ENCODE measurements around the gene MST1. TPM values are rescaled to one million over a fixed set of nuclear protein-coding genes. Genes with fewer than 3 reads are reported as not detected.

The MST1 gene
- total RNA-seq, 2 experiments from 2014 or later: 12.5 to 24.2 TPM

- BruUV-seq (replicated peaks): no TSS peak
- ChIA-PET CTCF (ENCODE audit: unreplicated experiment) (no interaction called here), POLR2A (no interaction called here)
- Histone ChIP-seq H3K4me3 (ENCODE audit: low read depth, low read length, poor library complexity, severe bottlenecking) (no peak overlapping the region), H3K79me2 (ENCODE audit: insufficient read depth, low read depth, low read length) (no peaks in the 10 kb centered on the region), H3K36me3 (ENCODE audit: insufficient read depth, low read length) (peaks cover 75% of the 10 kb centered on the region), H3K27ac (ENCODE audit: low read depth, low read length, poor library complexity, severe bottlenecking) (no peak overlapping the region), H2AFZ (ENCODE audit: low read length) (no peak overlapping the region), H4K20me1 (ENCODE audit: insufficient read depth, low read length) (no peaks in the 10 kb centered on the region), H3K9me2 (ENCODE audit: insufficient read depth, low read length) (no peaks in the 10 kb centered on the region), H3K9me3 (ENCODE audit: low read length) (no peaks in the 10 kb centered on the region), H3K4me1 (ENCODE audit: insufficient read depth, low read length, poor library complexity, severe bottlenecking) (no peaks in the 10 kb centered on the region), H3K4me2 (ENCODE audit: low read length) (no peak overlapping the region)
- intact Hi-C loops (cut with micrococcal nuclease; ENCODE audit: unreplicated experiment): no loop called here
- no peak for TF ChIP-seq EZH2phosphoT487 (IDR thresholded peaks at IDR 0.05; ENCODE audit: borderline replicate concordance, low read depth, low read length)
- TF ChIP-seq, protein P1, sequence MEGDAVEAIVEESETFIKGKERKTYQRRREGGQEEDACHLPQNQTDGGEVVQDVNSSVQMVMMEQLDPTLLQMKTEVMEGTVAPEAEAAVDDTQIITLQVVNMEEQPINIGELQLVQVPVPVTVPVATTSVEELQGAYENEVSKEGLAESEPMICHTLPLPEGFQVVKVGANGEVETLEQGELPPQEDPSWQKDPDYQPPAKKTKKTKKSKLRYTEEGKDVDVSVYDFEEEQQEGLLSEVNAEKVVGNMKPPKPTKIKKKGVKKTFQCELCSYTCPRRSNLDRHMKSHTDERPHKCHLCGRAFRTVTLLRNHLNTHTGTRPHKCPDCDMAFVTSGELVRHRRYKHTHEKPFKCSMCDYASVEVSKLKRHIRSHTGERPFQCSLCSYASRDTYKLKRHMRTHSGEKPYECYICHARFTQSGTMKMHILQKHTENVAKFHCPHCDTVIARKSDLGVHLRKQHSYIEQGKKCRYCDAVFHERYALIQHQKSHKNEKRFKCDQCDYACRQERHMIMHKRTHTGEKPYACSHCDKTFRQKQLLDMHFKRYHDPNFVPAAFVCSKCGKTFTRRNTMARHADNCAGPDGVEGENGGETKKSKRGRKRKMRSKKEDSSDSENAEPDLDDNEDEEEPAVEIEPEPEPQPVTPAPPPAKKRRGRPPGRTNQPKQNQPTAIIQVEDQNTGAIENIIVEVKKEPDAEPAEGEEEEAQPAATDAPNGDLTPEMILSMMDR (conservative IDR thresholded peaks at IDR 0.05; ENCODE audit: low read length): no peak
- DNase-seq (ENCODE audit: low spot score): no peak
These were observed 8.1 kb downstream of the MST1 start for GRCh38 chr3:49681232-49681522.

DNA sequence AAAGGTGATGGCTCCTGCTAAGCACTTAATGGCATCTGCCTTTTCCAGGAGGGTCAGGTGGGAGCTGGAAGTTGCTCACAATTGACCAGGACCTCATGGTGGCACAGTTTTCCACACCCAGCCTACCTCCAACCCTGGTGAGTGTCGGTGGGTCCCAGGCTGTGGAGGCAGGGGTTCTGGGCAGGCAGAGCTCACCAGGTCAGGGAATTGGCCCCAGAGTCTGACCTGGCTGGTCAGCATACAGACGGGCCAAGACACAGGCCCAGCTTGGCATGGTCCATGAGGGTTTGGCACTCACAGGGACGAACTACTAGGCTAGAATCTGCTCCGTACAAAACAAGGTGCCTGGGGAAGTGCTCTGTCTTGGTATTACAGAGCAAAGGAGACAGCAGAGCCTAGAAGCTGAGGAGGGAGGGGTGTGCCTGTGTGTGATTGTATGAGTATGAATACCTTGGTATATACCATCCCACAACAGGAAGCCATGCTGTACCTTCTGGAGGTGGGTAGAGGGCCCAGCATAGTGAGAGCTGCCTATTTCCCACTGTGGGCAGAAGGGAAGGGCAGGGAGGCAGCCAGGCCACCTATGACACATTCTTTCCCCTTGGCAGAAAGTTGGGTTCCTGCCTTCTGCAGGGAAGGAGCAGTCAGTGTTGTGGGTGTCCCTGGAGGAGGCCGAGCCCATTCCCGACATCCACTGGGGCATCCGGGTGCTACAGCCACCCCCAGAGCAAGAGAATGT is 8.6 kb downstream of the MST1 start:
- H3K4me2 ChIP-seq (ENCODE audit: low read length): no peak overlapping the region
- H3K4me1 ChIP-seq (ENCODE audit: insufficient read depth, low read length, poor library complexity, severe bottlenecking): no peaks in the 10 kb centered on the region
- no TSS peak for BruUV-seq (replicated peaks)
- TF ChIP-seq EZH2phosphoT487 (IDR thresholded peaks at IDR 0.05; ENCODE audit: borderline replicate concordance, low read depth, low read length): no peak
- TF ChIP-seq, protein P1 (conservative IDR thresholded peaks at IDR 0.05; ENCODE audit: low read length): no peak
- no peak for DNase-seq (ENCODE audit: low spot score)
- intact Hi-C loops (cut with micrococcal nuclease; ENCODE audit: unreplicated experiment): no loop called here
- no peaks in the 10 kb centered on the region for H3K9me3 ChIP-seq (ENCODE audit: low read length)
- no peaks in the 10 kb centered on the region for H3K79me2 ChIP-seq (ENCODE audit: insufficient read depth, low read depth, low read length)
- no peak overlapping the region for H2AFZ ChIP-seq (ENCODE audit: low read length)
- peaks cover 80% of the 10 kb centered on the region for H3K36me3 ChIP-seq (ENCODE audit: insufficient read depth, low read length)
- no peaks in the 10 kb centered on the region for H4K20me1 ChIP-seq (ENCODE audit: insufficient read depth, low read length)
- POLR2A ChIA-PET: no interaction called here
- H3K4me3 ChIP-seq (ENCODE audit: low read depth, low read length, poor library complexity, severe bottlenecking): no peak overlapping the region
- CTCF ChIA-PET (ENCODE audit: unreplicated experiment): no interaction called here
- no peaks in the 10 kb centered on the region for H3K9me2 ChIP-seq (ENCODE audit: insufficient read depth, low read length)
- no peak overlapping the region for H3K27ac ChIP-seq (ENCODE audit: low read depth, low read length, poor library complexity, severe bottlenecking)

DNA sequence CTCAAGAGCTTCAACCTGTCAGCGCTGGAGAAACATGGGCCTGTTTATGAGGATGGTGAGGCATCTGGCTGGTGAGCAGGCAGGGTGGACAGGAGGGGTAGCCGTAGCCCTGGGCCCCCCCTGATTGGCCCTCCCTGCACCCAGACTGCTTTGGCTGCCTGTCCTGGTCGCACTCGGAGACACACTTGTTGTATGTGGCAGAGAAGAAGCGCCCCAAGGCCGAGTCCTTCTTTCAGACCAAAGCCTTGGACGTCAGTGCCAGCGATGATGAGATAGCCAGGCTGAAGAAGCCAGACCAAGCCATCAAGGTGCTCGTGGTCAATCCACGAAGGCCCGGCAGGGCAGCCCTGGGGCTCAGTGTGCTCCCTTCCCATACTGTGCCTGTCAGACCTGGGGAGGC is 13.4 kb downstream of the MST1 start:
- TF ChIP-seq, protein P1 (conservative IDR thresholded peaks at IDR 0.05; ENCODE audit: low read length): no peak
- TF ChIP-seq EZH2phosphoT487 (IDR thresholded peaks at IDR 0.05; ENCODE audit: borderline replicate concordance, low read depth, low read length): no peak
- H3K9me3 ChIP-seq (ENCODE audit: low read length): no peaks in the 10 kb centered on the region
- no peak overlapping the region for H3K27ac ChIP-seq (ENCODE audit: low read depth, low read length, poor library complexity, severe bottlenecking)
- BruUV-seq (replicated peaks): TSS peak; percentile 54
- H4K20me1 ChIP-seq (ENCODE audit: insufficient read depth, low read length): no peaks in the 10 kb centered on the region
- no peak overlapping the region for H3K4me3 ChIP-seq (ENCODE audit: low read depth, low read length, poor library complexity, severe bottlenecking)
- peaks cover 8% of the 10 kb centered on the region; the same call in 1 of the 2 replicates for H3K79me2 ChIP-seq (ENCODE audit: insufficient read depth, low read depth, low read length)
- ChIA-PET CTCF (ENCODE audit: unreplicated experiment) (no interaction called here), POLR2A (interaction anchor here (0.6 kb wide), 1 partner anchor 413 kb away, joined by 3 read pairs; no protein-coding TSS in a partner anchor)
- intact Hi-C loops (cut with micrococcal nuclease; ENCODE audit: unreplicated experiment): loop anchor here (2.0 kb wide), 2 partner anchors 205 to 655 kb away; partner anchors contain the start of gene DAG1
- no peak overlapping the region for H3K4me2 ChIP-seq (ENCODE audit: low read length)
- no peak for DNase-seq (ENCODE audit: low spot score)
- H2AFZ ChIP-seq (ENCODE audit: low read length): no peak overlapping the region
- peaks cover 17% of the 10 kb centered on the region for H3K4me1 ChIP-seq (ENCODE audit: insufficient read depth, low read length, poor library complexity, severe bottlenecking)
- H3K36me3 ChIP-seq (ENCODE audit: insufficient read depth, low read length): peaks cover 52% of the 10 kb centered on the region
- no peaks in the 10 kb centered on the region for H3K9me2 ChIP-seq (ENCODE audit: insufficient read depth, low read length)

Measured in OCI-LY7 (cell line).